CD1c-positive myeloid dendritic cell (primary cell): ENCODE measurements around the gene PIBF1.
"Not testable (repeated sequence)": the region's sequence is repeated elsewhere in the genome, so short reads cannot be mapped to it uniquely, and the experiment has no call there.

Source experiments
- DNase-seq: peaks from one replicate; pipeline ENCODE4 v3.0.0-alpha.2; 2016; ENCODE audit errors: extremely low spot score

PIBF1 gene

GRCh38 chr13:72823081-72823480 lies 41.1 kb downstream of the PIBF1 start:
- DNase-seq, result no peak

DNA sequence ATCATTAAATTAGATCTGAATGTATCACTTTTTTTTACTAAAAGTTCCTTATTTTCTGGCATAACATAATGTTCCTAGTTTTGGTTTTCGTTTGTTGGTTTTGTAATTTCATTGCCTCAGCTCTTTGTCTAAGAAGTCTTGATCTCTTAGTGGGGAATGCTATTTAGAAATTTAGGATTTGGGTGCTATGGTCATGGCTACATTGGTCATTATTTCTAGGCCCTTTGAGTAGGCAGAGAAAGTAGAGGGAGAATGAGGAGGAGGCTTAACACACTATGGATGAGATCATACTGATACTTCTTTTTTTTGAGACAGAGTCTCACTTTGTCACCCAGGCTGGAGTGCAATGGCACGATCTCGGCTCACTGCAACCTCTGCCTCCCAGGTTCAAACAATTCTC lies 41.8 kb downstream of the PIBF1 start:
- peak; percentile 2 for DNase-seq

- DNase-seq, result no peak
Measured at GRCh38 chr13:72834601-72835000, 52.7 kb downstream of the PIBF1 start.

GRCh38 chr13:72839831-72840426 lies 58.0 kb downstream of the PIBF1 start:
- peak; percentile 28 for DNase-seq

DNA sequence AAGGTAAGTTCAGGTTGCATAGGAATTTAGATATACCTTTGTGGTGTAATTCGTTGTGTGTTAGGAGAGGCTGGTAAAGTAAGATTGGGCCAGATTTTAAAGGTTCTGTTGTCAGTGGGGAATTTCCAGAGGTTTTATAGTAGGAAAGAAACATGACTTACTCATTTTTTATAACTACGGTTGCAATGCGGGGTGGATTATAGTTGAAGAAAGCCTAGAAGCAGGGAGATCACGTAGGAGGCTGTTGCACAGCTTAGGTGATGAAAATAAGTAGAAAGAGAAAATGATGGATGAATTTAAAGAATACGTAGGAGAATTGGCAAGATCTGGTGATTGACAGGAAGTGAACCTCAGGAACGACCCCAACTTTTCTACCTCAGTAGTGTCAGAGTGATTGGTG lies 61.1 kb downstream of the PIBF1 start:
- DNase-seq, result no peak

GRCh38 chr13:72845148-72845547 lies 63.2 kb downstream of the PIBF1 start:
- DNase-seq, result not testable (repeated sequence)

GRCh38 chr13:72849571-72849970 lies 67.6 kb downstream of the PIBF1 start:
- DNase-seq, result no peak

GRCh38 chr13:72850959-72851677 lies 69.2 kb downstream of the PIBF1 start:
- no peak for DNase-seq

- no peak for DNase-seq
Measured at GRCh38 chr13:72851678-72852014, 69.7 kb downstream of the PIBF1 start.

DNA sequence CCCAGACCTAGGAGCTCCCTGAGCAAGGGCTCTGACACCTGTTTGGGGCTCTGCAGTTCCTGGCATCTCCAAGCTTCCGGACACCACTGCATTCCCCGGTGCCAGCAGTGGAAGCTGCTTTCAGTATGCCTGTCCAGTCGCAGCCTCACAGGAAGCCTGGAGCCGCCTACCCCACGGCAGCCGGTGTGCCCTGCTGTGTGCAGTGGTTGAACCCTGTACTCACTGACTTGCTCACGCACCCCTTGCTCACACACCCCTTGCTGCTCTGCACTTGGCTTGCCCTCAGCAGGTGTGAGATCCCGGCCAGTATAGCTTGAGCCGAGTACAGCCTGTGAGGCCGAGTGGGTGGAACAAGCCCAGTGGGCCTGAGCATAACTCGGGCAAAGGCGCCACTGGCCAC lies 70.3 kb downstream of the PIBF1 start:
- DNase-seq, result no peak

DNA sequence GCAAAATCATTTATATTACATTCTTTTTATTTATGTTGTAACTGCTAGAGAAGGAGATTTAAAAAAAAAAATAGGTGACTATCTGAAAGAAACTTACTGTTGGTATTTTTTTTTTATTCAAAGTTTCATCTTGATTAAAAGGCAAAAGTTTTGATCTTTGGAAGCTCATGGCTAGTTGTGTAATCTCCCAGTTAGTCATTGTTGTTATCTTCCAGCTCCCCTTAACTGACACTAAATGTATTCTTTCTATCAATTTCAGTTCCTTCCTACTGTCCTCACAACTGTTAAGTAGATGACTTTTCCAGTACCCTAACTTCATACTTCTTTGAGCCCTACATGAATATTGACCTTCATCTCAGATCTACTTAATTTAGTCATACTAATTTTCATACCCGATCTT lies 71.1 kb downstream of the PIBF1 start:
- no peak for DNase-seq

DNA sequence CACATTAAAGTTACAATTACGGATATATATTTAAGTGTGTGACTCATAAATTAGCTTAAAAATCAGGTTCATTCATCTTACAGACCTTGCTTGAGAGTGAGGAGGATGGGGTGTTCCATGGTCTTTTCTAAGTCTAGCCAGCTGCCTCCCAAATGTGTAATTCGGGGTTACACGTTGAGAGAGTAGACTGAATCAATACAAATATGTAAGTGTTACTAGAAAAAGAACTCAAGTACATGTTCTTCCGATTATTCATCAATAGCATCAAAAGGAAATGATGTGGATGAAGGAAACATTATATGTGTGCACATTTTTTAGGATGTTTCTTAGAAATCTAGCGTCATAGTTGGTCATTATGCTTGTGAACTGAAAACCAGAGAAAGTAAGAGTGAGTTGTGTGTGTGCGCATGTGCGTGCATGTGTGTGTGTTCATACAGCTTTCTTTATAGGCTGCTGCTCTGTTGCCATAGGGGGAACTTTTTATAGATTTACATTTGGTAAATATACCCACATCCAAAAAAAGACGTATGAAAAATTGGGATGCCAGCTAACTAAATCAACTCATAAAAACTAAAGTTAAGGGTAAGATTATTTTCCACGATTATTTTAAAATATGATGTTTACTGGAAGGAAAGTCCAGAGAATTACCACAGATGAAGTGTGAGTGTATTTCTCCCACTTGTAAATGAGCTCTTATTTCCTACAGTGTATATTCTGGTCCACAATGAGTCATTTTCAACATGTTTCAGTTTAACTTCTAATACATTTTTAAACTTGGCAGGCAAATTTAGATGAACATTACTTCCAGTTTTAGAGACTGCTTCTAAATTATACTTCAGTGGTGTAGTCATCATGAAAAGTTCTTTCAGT lies 82.4 kb downstream of the PIBF1 start:
- DNase-seq, result no peak

GRCh38 chr13:72868229-72868628 lies 86.3 kb downstream of the PIBF1 start:
- DNase-seq, result no peak

GRCh38 chr13:72875233-72875632 lies 93.3 kb downstream of the PIBF1 start:
- DNase-seq, result no peak

GRCh38 chr13:72884101-72884500 lies 102.2 kb downstream of the PIBF1 start:
- no peak for DNase-seq

GRCh38 chr13:72886272-72887067 lies 104.5 kb downstream of the PIBF1 start:
- DNase-seq, result no peak

GRCh38 chr13:72889495-72889894 lies 107.6 kb downstream of the PIBF1 start:
- no peak for DNase-seq

GRCh38 chr13:72890546-72890945 lies 108.6 kb downstream of the PIBF1 start:
- DNase-seq, result no peak

DNA sequence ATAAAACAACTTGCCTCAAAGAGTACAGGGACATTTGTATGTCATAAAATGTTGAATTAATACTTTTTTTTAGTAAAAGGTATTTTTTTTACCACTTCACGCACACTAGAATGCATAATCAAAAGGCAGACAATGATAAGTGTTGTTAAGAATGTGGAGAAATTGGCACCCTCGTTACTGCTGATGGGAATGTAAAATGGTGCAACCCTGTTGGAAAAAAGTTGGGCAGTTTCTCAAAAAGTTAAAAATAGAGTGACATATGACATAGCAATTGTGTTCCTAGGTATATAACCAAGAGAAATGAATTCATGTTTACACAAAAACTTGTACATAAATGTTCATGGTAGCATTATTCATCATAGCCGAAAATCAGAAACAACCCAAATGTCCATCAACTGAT lies 109.5 kb downstream of the PIBF1 start:
- DNase-seq, result no peak

- no peak for DNase-seq
Measured at GRCh38 chr13:72896869-72897268, 114.9 kb downstream of the PIBF1 start.

DNA sequence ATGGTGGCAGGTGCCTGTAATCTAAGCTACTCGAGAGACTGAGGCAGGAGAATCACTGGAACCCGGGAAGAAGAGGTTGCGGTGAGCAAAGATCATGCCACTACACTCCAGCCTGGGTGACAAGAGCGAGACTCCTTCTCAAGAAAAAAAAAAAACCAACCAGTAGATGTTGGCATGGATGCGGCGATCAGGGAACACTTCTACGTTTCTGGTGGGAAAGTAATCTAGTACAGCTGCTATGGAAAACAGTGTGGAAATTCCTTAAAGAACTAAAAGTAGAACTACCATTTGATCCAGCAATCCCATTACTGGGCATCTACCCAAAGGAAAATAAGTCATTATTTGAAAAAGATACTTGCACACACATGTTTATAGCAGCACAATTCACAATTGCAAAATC lies 119.6 kb downstream of the PIBF1 start:
- DNase-seq, result not testable (repeated sequence)

- DNase-seq, result no peak
Measured at GRCh38 chr13:72908416-72908815, 126.5 kb downstream of the PIBF1 start.
